DMS53 treated with DMSO at 0.1 percent for 48 hours (cell line): Measurements from ENCODE around the gene STS.
"Not testable (repeated sequence)": the region's sequence is repeated elsewhere in the genome, so short reads cannot be mapped to it uniquely, and the experiment has no call there.

Experiments
- DNase-seq: peaks from one replicate; lab custom pipeline; 2025; ENCODE audit not compliant: unreplicated experiment; lab: John Stamatoyannopoulos, UW

STS gene

GRCh38 chrX:7178859-7179258 is 31.3 kb downstream of the STS start:
- not testable (repeated sequence) for DNase-seq

- no peak for DNase-seq
Observed at GRCh38 chrX:7179446-7179845, 31.9 kb downstream of the STS start.

- DNase-seq = no peak
Observed at GRCh38 chrX:7184816-7185215, 37.3 kb downstream of the STS start.

GRCh38 chrX:7188672-7189071 is 41.2 kb downstream of the STS start:
- DNase-seq = no peak

GRCh38 chrX:7190157-7190556 is 42.6 kb downstream of the STS start:
- DNase-seq = peak; percentile 30

GRCh38 chrX:7191681-7192110 is 44.2 kb downstream of the STS start:
- DNase-seq = no peak

GRCh38 chrX:7192871-7193270 is 45.4 kb downstream of the STS start:
- no peak for DNase-seq

- no peak for DNase-seq
Observed at GRCh38 chrX:7194606-7195005, 47.1 kb downstream of the STS start.
